ENCODE measurements around the gene RBMS3.

GRCh38 chr3:29478611-29479010 lies 197.7 kb downstream of the RBMS3 start:
- TF ChIP-seq EP300 (IDR thresholded peaks at IDR 0.05) (no peak), CTCF (IDR thresholded peaks at IDR 0.05) (no peak), POLR2A (IDR thresholded peaks at IDR 0.05) (no peak)
